ENCODE data around the gene CSF3.
A peak's percentile ranks its signal among the peaks of the same experiment; 100 is the strongest.

Gene CSF3

GRCh38 chr17:40063187-40063771 is 48.0 kb downstream of the CSF3 start:
- peak; percentile 61 for DNase-seq

GRCh38 chr17:40063901-40064531 is 48.8 kb downstream of the CSF3 start:
- DNase-seq, result peak; percentile 15

GRCh38 chr17:40064971-40065768 is 49.9 kb downstream of the CSF3 start:
- DNase-seq, result no peak

- no peak for DNase-seq
These were observed 50.7 kb downstream of the CSF3 start for GRCh38 chr17:40065769-40066510.
